SK-N-MC (cell line): Measurements from ENCODE around the gene IRF3.
A peak's percentile ranks its signal among the peaks of the same experiment; 100 is the strongest.

Source experiments
- DNase-seq: peaks from one replicate; pipeline ENCODE4 v3.0.0-alpha.2; 2011; ENCODE audit warnings: low read depth, low spot score
- H3K27ac ChIP-seq: fragments of 200-600 bp; sonication (generic); 2 replicates; pipeline ENCODE4 v1.5.1; 2016; ENCODE audit warnings: mixed run types
- H3K36me3 ChIP-seq: fragments of 200-600 bp; sonication (generic); 2 replicates; pipeline ENCODE4 v1.6.1; 2017; ENCODE audit warnings: antibody characterized with exemption, low read length, mixed read lengths; ENCODE audit not compliant: insufficient read depth
- H3K4me3 ChIP-seq: fragments of 200-600 bp; sonication (generic); 2 replicates; pipeline ENCODE4 v1.5.1; 2016
- H3K9ac ChIP-seq: fragments of 200-600 bp; sonication (generic); 2 replicates; pipeline ENCODE4 v1.8.0; 2017; ENCODE audit warnings: mixed run types, mixed read lengths; ENCODE audit not compliant: insufficient read length
- H3K9me3 ChIP-seq: fragments of 200-600 bp; sonication (generic); 2 replicates; pipeline ENCODE4 v1.6.1; 2017; ENCODE audit warnings: low read depth, mild to moderate bottlenecking, antibody characterized with exemption, low read length, moderate library complexity, mixed read lengths
- EZH2 ChIP-seq: fragments of 200-600 bp; sonication (generic); IDR thresholded peaks from one replicate; pipeline ENCODE4 v1.6.1; 2017; ENCODE audit warnings: antibody characterized with exemption
- FOXP2 ChIP-seq: optimal IDR thresholded peaks from 2 replicates; pipeline ENCODE3; 2011; ENCODE audit warnings: mild to moderate bottlenecking, moderate library complexity; ENCODE audit not compliant: insufficient read depth; ENCODE audit errors: extremely low read length, control extremely low read depth
- POLR2AphosphoS5 ChIP-seq: IDR thresholded peaks from 2 replicates; pipeline ENCODE4 v1.6.1; 2012; ENCODE audit warnings: mild to moderate bottlenecking, low read depth, low read length, borderline replicate concordance

IRF3 gene

GRCh38 chr19:49665351-49666119 is at the start of gene IRF3, which contains the start of gene BCL2L12:
TSS of gene IRF3 (minus strand) at chr19:49665857. CDS start at chr19:49664838, 1,019 bp downstream.
TSS of gene BCL2L12 (plus strand) at chr19:49665933. CDS start at chr19:49666693, 760 bp downstream.
- peak; percentile 91 for TF ChIP-seq POLR2AphosphoS5
- TF ChIP-seq EZH2: no peak
- TF ChIP-seq FOXP2: peak; percentile 31
- peak within 1 kb of the TSS; percentile 93 for H3K9ac ChIP-seq
- H3K27ac ChIP-seq: peak within 1 kb of the TSS; percentile 62
- DNase-seq: peak; percentile 91
- H3K9me3 ChIP-seq: no peaks in the 10 kb centered on the region
- H3K36me3 ChIP-seq: peaks cover 36% of the 10 kb centered on the region; the same call in 1 of the 2 replicates
- peak within 1 kb of the TSS; percentile 95 for H3K4me3 ChIP-seq

GRCh38 chr19:49713236-49713845 is 47.7 kb upstream of the IRF3 start:
- no peak for TF ChIP-seq EZH2
- H3K4me3 ChIP-seq: no peak overlapping the region
- H3K36me3 ChIP-seq: no peaks in the 10 kb centered on the region
- no peaks in the 10 kb centered on the region for H3K9me3 ChIP-seq
- no peak for DNase-seq
- H3K9ac ChIP-seq: no peak overlapping the region
- no peak overlapping the region for H3K27ac ChIP-seq

- Histone ChIP-seq H3K36me3 (no peaks in the 10 kb centered on the region), H3K4me3 (no peak overlapping the region), H3K9ac (no peak overlapping the region), H3K9me3 (no peaks in the 10 kb centered on the region), H3K27ac (no peak overlapping the region)
- no peak for DNase-seq
- no peak for TF ChIP-seq POLR2AphosphoS5
- TF ChIP-seq FOXP2: no peak
- no peak for TF ChIP-seq EZH2
These were observed 46.8 kb upstream of the IRF3 start for GRCh38 chr19:49712397-49712859.

- Histone ChIP-seq H3K4me3 (no peak overlapping the region), H3K27ac (no peak overlapping the region), H3K9me3 (no peaks in the 10 kb centered on the region), H3K9ac (no peak overlapping the region), H3K36me3 (no peaks in the 10 kb centered on the region)
- TF ChIP-seq FOXP2: no peak
- TF ChIP-seq EZH2: no peak
- TF ChIP-seq POLR2AphosphoS5: no peak
- DNase-seq: no peak
These were observed 44.8 kb upstream of the IRF3 start for GRCh38 chr19:49710372-49710951.

- Histone ChIP-seq H3K27ac (no peak overlapping the region), H3K9ac (no peak overlapping the region), H3K9me3 (no peaks in the 10 kb centered on the region), H3K4me3 (no peak overlapping the region), H3K36me3 (no peaks in the 10 kb centered on the region)
- no peak for DNase-seq
- no peak for TF ChIP-seq FOXP2
- no peak for TF ChIP-seq POLR2AphosphoS5
- no peak for TF ChIP-seq EZH2
These were observed 40.3 kb upstream of the IRF3 start for GRCh38 chr19:49705919-49706318.

GRCh38 chr19:49704888-49705642 is 39.4 kb upstream of the IRF3 start:
- DNase-seq: no peak
- no peak overlapping the region for H3K4me3 ChIP-seq
- no peak overlapping the region for H3K27ac ChIP-seq
- H3K36me3 ChIP-seq: no peaks in the 10 kb centered on the region
- H3K9me3 ChIP-seq: no peaks in the 10 kb centered on the region
- H3K9ac ChIP-seq: no peak overlapping the region
- TF ChIP-seq FOXP2: no peak
- TF ChIP-seq EZH2: no peak
- TF ChIP-seq POLR2AphosphoS5: no peak

- Histone ChIP-seq H3K9me3 (no peaks in the 10 kb centered on the region), H3K4me3 (no peak overlapping the region), H3K9ac (no peak overlapping the region), H3K36me3 (no peaks in the 10 kb centered on the region), H3K27ac (no peak overlapping the region)
- DNase-seq: no peak
- TF ChIP-seq POLR2AphosphoS5 (no peak), EZH2 (no peak), FOXP2 (no peak)
These were observed 35.7 kb upstream of the IRF3 start for GRCh38 chr19:49701271-49701786.
